HepG2 (cell line): ENCODE results near the gene TXNDC16. TPM values are rescaled to one million over a fixed set of nuclear protein-coding genes. Genes with fewer than 3 reads are reported as not detected.
A peak's percentile ranks its signal among the peaks of the same experiment; 100 is the strongest.
"Not testable (repeated sequence)": the region's sequence is repeated elsewhere in the genome, so short reads cannot be mapped to it uniquely, and the experiment has no call there.

Experiments
- ATAC-seq: fragments of 200-7000 bp; cut with Tn5 transposase; 3 replicates; pipeline ENCODE4 v1.9.1; 2020; ENCODE audit warnings: mild to moderate bottlenecking, moderate library complexity
- BruUV-seq: library from RNA; stranded (reverse); fragments of 400-500 nt; replicated peaks from 2 replicates; lab custom pipeline; 2021; lab: Mats Ljungman, UMichigan
- CTCF ChIA-PET: fragments of 300-600 bp; formaldehyde crosslinking; extraction: SDS; loops from one replicate; lab custom pipeline; 2021; ENCODE audit warnings: low total read pairs, inconsistent platforms, low intra/inter-chr PET ratio; lab: Yijun Ruan, JAX
- POLR2A ChIA-PET: fragments of 350-600 bp; sonication (Branson Sonifier 250); formaldehyde crosslinking; loops from one replicate; lab custom pipeline; 2020; ENCODE audit warnings: antibody characterized with exemption, inconsistent platforms; lab: Yijun Ruan, JAX
- DNase-seq: peaks from one replicate; pipeline ENCODE4 v3.0.0-alpha.2; 2015; ENCODE audit warnings: low spot score
- FAIRE-seq: peaks from 3 replicates; lab custom pipeline; 2011; peaks lifted over from hg19 to GRCh38; lab: Jason Lieb, UNC
- H2AFZ ChIP-seq: one replicate; pipeline ENCODE4 v1.6.1; 2011; ENCODE audit warnings: low read length, inconsistent platforms
- H3K27ac ChIP-seq: fragments of 300-600 bp; 3 replicates; pipeline ENCODE4 v1.8.0; 2011; ENCODE audit warnings: mixed run types, mild to moderate bottlenecking, mixed read lengths, low read length, inconsistent platforms; ENCODE audit not compliant: insufficient read depth; ENCODE audit errors: extremely low read length
- H3K27me3 ChIP-seq, 2 experiments: fragments of 200-600 bp in 1 of 2; 2 replicates in 1 of 2; 3 replicates in 1 of 2; pipeline versions ENCODE4 v1.6.0 to v1.8.0; 2011; ENCODE audit warnings: low read length in 2 of 2, mild to moderate bottlenecking in 2 of 2, moderate library complexity in 2 of 2, inconsistent platforms in 1 of 2; ENCODE audit not compliant: insufficient read depth in 2 of 2, control insufficient read depth in 1 of 2
- H3K36me3 ChIP-seq, 2 experiments: fragments of 200-600 bp in 1 of 2; replicated peaks in 1 of 2; 2 replicates in 1 of 2; 3 replicates in 1 of 2; pipeline versions ENCODE4 v1.5.1 to v1.8.0; 2011; ENCODE audit warnings: low read length in 2 of 2, inconsistent platforms in 1 of 2; ENCODE audit not compliant: insufficient read depth in 2 of 2, control insufficient read depth in 1 of 2
- H3K4me1 ChIP-seq: 2 replicates; pipeline ENCODE4 v1.5.1; 2012; ENCODE audit warnings: low read length, inconsistent platforms; ENCODE audit not compliant: insufficient read depth
- H3K4me2 ChIP-seq: 2 replicates; pipeline ENCODE4 v1.6.0; 2011; ENCODE audit warnings: low read depth, low read length, inconsistent platforms
- H3K4me3 ChIP-seq, 3 experiments: fragments of 200-600 bp in 1 of 3; sonication (generic), shearing (Covaris generic) in 1 of 3; replicated peaks in 1 of 3; 2 replicates each; pipeline ENCODE4 v1.5.1; 2011 to 2016; ENCODE audit warnings: low read length in 3 of 3, inconsistent platforms in 2 of 3, low read depth in 2 of 3, mild to moderate bottlenecking in 2 of 3, control low read depth in 1 of 3, mixed read lengths in 1 of 3; ENCODE audit not compliant: insufficient read depth in 1 of 3
- H3K79me2 ChIP-seq: one replicate; pipeline ENCODE4 v1.6.1; 2011; ENCODE audit warnings: low read length, inconsistent platforms; ENCODE audit not compliant: insufficient read depth
- H3K9ac ChIP-seq: 2 replicates; pipeline ENCODE4 v1.6.0; 2011; ENCODE audit warnings: mild to moderate bottlenecking, low read depth, low read length, inconsistent platforms; ENCODE audit not compliant: insufficient read depth
- H3K9me3 ChIP-seq: 2 replicates; pipeline ENCODE4 v1.5.1; 2012; ENCODE audit warnings: mild to moderate bottlenecking, low read length
- H4K20me1 ChIP-seq: 2 replicates; pipeline ENCODE4 v1.6.0; 2011; ENCODE audit warnings: inconsistent platforms, mild to moderate bottlenecking, low read length, moderate library complexity; ENCODE audit not compliant: insufficient read depth
- BRF2 ChIP-seq: sonication (generic); formaldehyde crosslinking; IDR thresholded peaks from 2 replicates; pipeline ENCODE4 v1.8.1; 2022; ENCODE audit warnings: mild to moderate bottlenecking, missing genetic modification reagents
- CHCHD3 ChIP-seq: sonication (generic); formaldehyde crosslinking; IDR thresholded peaks from 2 replicates; pipeline ENCODE4 v1.8.0; 2022; ENCODE audit warnings: mild to moderate bottlenecking, missing genetic modification reagents, moderate library complexity
- ELK4 ChIP-seq: sonication (generic); formaldehyde crosslinking; IDR thresholded peaks from 2 replicates; pipeline ENCODE4 v1.9.0; 2021; ENCODE audit warnings: missing genetic modification reagents, borderline replicate concordance
- PAWR ChIP-seq: sonication (generic); formaldehyde crosslinking; IDR thresholded peaks from 2 replicates; pipeline ENCODE4 v1.4.0; 2020; ENCODE audit warnings: missing genetic modification reagents, mild to moderate bottlenecking, borderline replicate concordance
- PCBP2 ChIP-seq: fragments of 200-400 bp; formaldehyde crosslinking; optimal IDR thresholded peaks from 2 replicates; pipeline ENCODE3; 2018; ENCODE audit warnings: low read length, low read depth; ENCODE audit not compliant: poor library complexity, severe bottlenecking
- SOX5 ChIP-seq: IDR thresholded peaks from 2 replicates; pipeline ENCODE4 v1.6.1; 2016; ENCODE audit warnings: borderline replicate concordance
- ZFP36L1 ChIP-seq: sonication (generic); formaldehyde crosslinking; IDR thresholded peaks from 2 replicates; pipeline ENCODE4 v1.8.0; 2022; ENCODE audit warnings: mild to moderate bottlenecking, missing genetic modification reagents, moderate library complexity
- ZGPAT ChIP-seq: IDR thresholded peaks from 2 replicates; pipeline ENCODE4 v1.6.1; 2016; ENCODE audit warnings: mild to moderate bottlenecking
- ZKSCAN8 ChIP-seq: IDR thresholded peaks from 2 replicates; pipeline ENCODE4 v1.6.1; 2016; ENCODE audit warnings: borderline replicate concordance, missing genetic modification reagents, missing compliant biosample characterization
- ZNF276 ChIP-seq: sonication (generic); formaldehyde crosslinking; IDR thresholded peaks from 2 replicates; pipeline ENCODE4 v1.4.0; 2020; ENCODE audit warnings: mild to moderate bottlenecking, low read depth, missing genetic modification reagents
- ZNF292 ChIP-seq: sonication (generic); formaldehyde crosslinking; IDR thresholded peaks from 2 replicates; pipeline ENCODE4 v1.8.1; 2022; ENCODE audit warnings: mild to moderate bottlenecking, low read depth, missing genetic modification reagents, borderline replicate concordance
- WGBS: methylation state at CpG from one replicate; pipeline ENCODE4 v1.1.6; 2017; ENCODE audit warnings: low lambda C conversion rate; 5-methylcytosine and 5-hydroxymethylcytosine counted together
- in situ Hi-C: cut with HindIII; loops from 2 replicates; pipeline ENCODE4 v1.10.0; 2017; ENCODE audit warnings: low pct_unique_long_range_greater_than_20kb; ENCODE audit not compliant: extremely low pct_ligation_motif_present
- intact Hi-C: fragments of 100-400 bp; cut with micrococcal nuclease; formaldehyde crosslinking; loops from one replicate; pipeline ENCODE4 v1.10.0; 2022; ENCODE audit not compliant: unreplicated experiment
- polyA plus RNA-seq, 8 experiments: library from polyadenylated mRNA; depleted of rRNA in 3 of 8; stranded (reverse) in 7 of 8; unstranded in 1 of 8; fragments of >200 nt; fragmentation: Illumina TruSeq in 4 of 8; extraction: Trizol in 4 of 8; gene quantifications; 2 replicates each; pipeline versions ENCODE4 v1.2.1 to v1.2.3, GENCODE V29; 2011 to 2016; ENCODE audit warnings: low read depth in 4 of 8, missing spikeins in 1 of 8, mixed read lengths in 1 of 8; ENCODE audit not compliant: insufficient read depth in 1 of 8
- total RNA-seq, 5 experiments: library from RNA; depleted of rRNA; stranded (reverse); fragments of >200 nt; fragmentation: Illumina TruSeq; extraction: Trizol; gene quantifications; 2 replicates each; pipeline ENCODE4 v1.2.3, GENCODE V29; 2016; ENCODE audit warnings: low read depth in 1 of 5

Gene TXNDC16
- total and polyA plus RNA-seq, 2 of the 13 experiments (the other 11 are each of a cell fraction or from before 2014, with no cell fraction given) = 4.6 to 6.2 TPM

GRCh38 chr14:52472251-52472650 is 80.1 kb downstream of the TXNDC16 start:
- ATAC-seq, H3K27me3 ChIP-seq, FAIRE-seq, H3K4me1 ChIP-seq, H3K4me3 ChIP-seq, H3K4me2 ChIP-seq, intact Hi-C loops, H3K79me2 ChIP-seq, BruUV-seq, POLR2A ChIA-PET, H3K27ac ChIP-seq, H2AFZ ChIP-seq, DNase-seq, H3K9ac ChIP-seq, H4K20me1 ChIP-seq, H3K9me3 ChIP-seq, CTCF ChIA-PET, H3K36me3 ChIP-seq: not testable (repeated sequence)
- WGBS = 98% methylated on average over 13 of the region's 13 CpGs
- in situ Hi-C loops = loop anchor here (5.0 kb wide), 1 partner anchor 175 kb away; no protein-coding TSS in a partner anchor

- H3K4me3 ChIP-seq = no peak overlapping the region
- no peaks in the 10 kb centered on the region for H3K79me2 ChIP-seq
- intact Hi-C loops = no loop called here
- H3K4me1 ChIP-seq = no peaks in the 10 kb centered on the region
- H2AFZ ChIP-seq = no peak overlapping the region
- H3K36me3 ChIP-seq = no peaks in the 10 kb centered on the region
- POLR2A ChIA-PET = no interaction called here
- no peak for DNase-seq
- no peak for ATAC-seq
- no peaks in the 10 kb centered on the region for H4K20me1 ChIP-seq
- no peaks in the 10 kb centered on the region for H3K9me3 ChIP-seq
- H3K9ac ChIP-seq = no peak overlapping the region
- CTCF ChIA-PET = no interaction called here
- no peaks in the 10 kb centered on the region for H3K27me3 ChIP-seq
- WGBS = 77% methylated on average over 7 of the region's 7 CpGs
- no TSS peak for BruUV-seq
- H3K4me2 ChIP-seq = no peak overlapping the region
- in situ Hi-C loops = no loop called here
- peak; percentile 18 for FAIRE-seq
- no peak overlapping the region for H3K27ac ChIP-seq
- TF ChIP-seq BRF2 (CRISPR knock-in tag) = no peak
- TF ChIP-seq ZNF276 (CRISPR knock-in tag) = no peak
- no peak for TF ChIP-seq CHCHD3 (CRISPR knock-in tag)
- TF ChIP-seq ZFP36L1 (CRISPR knock-in tag) = no peak
- no peak for TF ChIP-seq PAWR
- no peak for TF ChIP-seq ELK4
- no peak for TF ChIP-seq PCBP2
- TF ChIP-seq ZGPAT = no peak
- TF ChIP-seq ZNF292 (CRISPR knock-in tag) = no peak
- TF ChIP-seq ZKSCAN8 = no peak
- no peak for TF ChIP-seq SOX5 (CRISPR knock-in tag)
Observed at GRCh38 chr14:52467515-52468266, 84.6 kb downstream of the TXNDC16 start.
